ENCODE data around the gene FGF14. TPM values are rescaled to one million over a fixed set of nuclear protein-coding genes. Genes with fewer than 3 reads are reported as not detected.

FGF14 gene
- polyA plus RNA-seq, 1 donor (not counting 4 experiments of a cell fraction or from before 2014, with no cell fraction given) = 0.09 TPM

DNA sequence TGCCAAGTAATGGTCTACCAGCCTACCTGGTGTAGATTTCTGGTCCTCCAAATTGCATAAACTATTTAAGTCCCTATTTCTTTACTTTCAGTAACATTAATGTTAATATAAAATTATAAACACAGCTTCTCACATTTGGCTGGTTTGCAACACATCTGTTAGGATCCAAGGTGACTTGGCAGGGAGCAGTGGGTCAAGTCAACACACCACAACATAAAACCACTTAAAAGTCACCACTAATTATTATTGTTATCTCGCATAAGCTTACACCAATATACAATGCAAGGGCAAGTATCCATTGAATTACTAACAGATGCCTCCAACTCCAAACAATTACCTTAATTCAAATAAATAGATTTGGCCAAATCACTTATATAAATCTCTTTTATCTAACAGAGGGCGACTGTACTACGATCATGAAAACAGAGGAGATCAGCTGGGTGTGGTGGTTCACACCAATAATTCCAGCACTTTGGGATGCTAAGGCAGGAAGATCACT lies 74.7 kb downstream of the FGF14 start:
- no peak overlapping the region for H3K27ac ChIP-seq (ENCODE audit: control insufficient read depth, insufficient read depth, low read length)
- H3K4me3 ChIP-seq (ENCODE audit: control insufficient read depth in 2 of 3, extremely low read depth in 1 of 3, insufficient read depth in 2 of 3, low read depth in 1 of 3, low read length in 3 of 3) = no peak overlapping the region
- H4K20me1 ChIP-seq (ENCODE audit: control insufficient read depth, extremely low read depth, insufficient read depth, low read length) = no peaks in the 10 kb centered on the region
- no peaks in the 10 kb centered on the region for H3K79me2 ChIP-seq (ENCODE audit: control insufficient read depth, insufficient read depth, low read length)
- H2AFZ ChIP-seq (ENCODE audit: control insufficient read depth, low read length) = no peak overlapping the region
- dilution Hi-C loops (cut with MboI; ENCODE audit: extremely low pct_ligation_motif_present, low sequenced_read_pairs) = no loop called here
- TF ChIP-seq, protein P1, sequence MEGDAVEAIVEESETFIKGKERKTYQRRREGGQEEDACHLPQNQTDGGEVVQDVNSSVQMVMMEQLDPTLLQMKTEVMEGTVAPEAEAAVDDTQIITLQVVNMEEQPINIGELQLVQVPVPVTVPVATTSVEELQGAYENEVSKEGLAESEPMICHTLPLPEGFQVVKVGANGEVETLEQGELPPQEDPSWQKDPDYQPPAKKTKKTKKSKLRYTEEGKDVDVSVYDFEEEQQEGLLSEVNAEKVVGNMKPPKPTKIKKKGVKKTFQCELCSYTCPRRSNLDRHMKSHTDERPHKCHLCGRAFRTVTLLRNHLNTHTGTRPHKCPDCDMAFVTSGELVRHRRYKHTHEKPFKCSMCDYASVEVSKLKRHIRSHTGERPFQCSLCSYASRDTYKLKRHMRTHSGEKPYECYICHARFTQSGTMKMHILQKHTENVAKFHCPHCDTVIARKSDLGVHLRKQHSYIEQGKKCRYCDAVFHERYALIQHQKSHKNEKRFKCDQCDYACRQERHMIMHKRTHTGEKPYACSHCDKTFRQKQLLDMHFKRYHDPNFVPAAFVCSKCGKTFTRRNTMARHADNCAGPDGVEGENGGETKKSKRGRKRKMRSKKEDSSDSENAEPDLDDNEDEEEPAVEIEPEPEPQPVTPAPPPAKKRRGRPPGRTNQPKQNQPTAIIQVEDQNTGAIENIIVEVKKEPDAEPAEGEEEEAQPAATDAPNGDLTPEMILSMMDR (optimal IDR thresholded peaks at IDR 0.05 in 1 of 3, IDR thresholded peaks at IDR 0.05 in 1 of 3, conservative IDR thresholded peaks at IDR 0.05 in 1 of 3; ENCODE audit: extremely low read depth in 1 of 3, insufficient read depth in 2 of 3, low read length in 3 of 3) = no peak
- TF ChIP-seq EZH2 (IDR thresholded peaks at IDR 0.05; ENCODE audit: low read length) = no peak
- H3K9me3 ChIP-seq (ENCODE audit: control insufficient read depth, low read depth, low read length) = no peaks in the 10 kb centered on the region
- H3K27me3 ChIP-seq (ENCODE audit: control insufficient read depth, extremely low read depth, insufficient read depth, low read length) = no peaks in the 10 kb centered on the region
- no peaks in the 10 kb centered on the region for H3K9me1 ChIP-seq (ENCODE audit: control insufficient read depth, extremely low read depth, insufficient read depth, low read length)
- no peaks in the 10 kb centered on the region for H3K36me3 ChIP-seq (ENCODE audit: control insufficient read depth in 2 of 2, extremely low read depth in 1 of 2, insufficient read depth in 2 of 2, low read length in 2 of 2)
- no peaks in the 10 kb centered on the region for H3K4me1 ChIP-seq (ENCODE audit: control insufficient read depth, extremely low read depth, insufficient read depth, low read length)
- DNase-seq (ENCODE audit: low read depth, low spot score) = no peak
- H3K9ac ChIP-seq (ENCODE audit: control insufficient read depth, extremely low read depth, insufficient read depth, low read length) = no peak overlapping the region
- H3K4me2 ChIP-seq (ENCODE audit: control insufficient read depth, extremely low read depth, insufficient read depth, low read depth, low read length) = no peak overlapping the region
- no peak for FAIRE-seq

DNA sequence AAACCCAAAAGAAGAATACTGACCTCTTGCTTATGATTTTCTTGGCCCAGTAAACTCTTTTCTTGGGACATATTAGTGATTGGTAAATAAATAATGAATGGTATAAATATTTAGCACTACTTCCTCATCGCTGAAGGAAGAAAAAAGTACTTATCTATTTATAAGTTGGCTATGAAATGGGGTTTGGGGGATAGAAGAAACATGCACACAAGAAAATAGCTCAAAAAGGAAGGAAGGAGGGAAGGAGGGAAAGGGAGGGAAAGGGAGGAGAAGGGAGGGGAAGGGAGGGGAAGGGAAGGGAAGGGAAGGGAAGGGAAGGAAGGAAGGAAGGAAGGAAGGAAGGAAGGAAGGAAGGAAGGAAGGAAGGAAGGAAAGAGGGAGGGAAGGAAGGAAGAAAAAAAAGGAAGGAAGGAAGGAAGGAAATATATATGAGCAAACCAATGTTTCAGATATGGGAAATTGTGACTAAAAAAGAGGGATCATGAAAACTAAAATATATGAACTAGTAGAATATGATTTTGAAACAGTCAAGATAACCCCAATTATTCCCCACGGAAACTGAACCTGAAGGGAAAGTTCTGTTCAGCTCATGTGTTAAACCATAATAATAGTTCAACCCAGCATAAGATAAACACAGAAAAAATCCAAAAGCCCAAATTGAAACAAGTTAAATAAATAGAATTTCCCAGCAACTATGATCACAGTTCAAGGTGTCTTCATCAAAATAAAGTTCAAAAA lies 75.3 kb downstream of the FGF14 start:
- no peaks in the 10 kb centered on the region for H3K9me3 ChIP-seq (ENCODE audit: control insufficient read depth, low read depth, low read length)
- H3K9me1 ChIP-seq (ENCODE audit: control insufficient read depth, extremely low read depth, insufficient read depth, low read length) = no peaks in the 10 kb centered on the region
- no peaks in the 10 kb centered on the region for H3K79me2 ChIP-seq (ENCODE audit: control insufficient read depth, insufficient read depth, low read length)
- H3K4me1 ChIP-seq (ENCODE audit: control insufficient read depth, extremely low read depth, insufficient read depth, low read length) = no peaks in the 10 kb centered on the region
- no peak for DNase-seq (ENCODE audit: low read depth, low spot score)
- no peak overlapping the region for H3K4me2 ChIP-seq (ENCODE audit: control insufficient read depth, extremely low read depth, insufficient read depth, low read depth, low read length)
- dilution Hi-C loops (cut with MboI; ENCODE audit: extremely low pct_ligation_motif_present, low sequenced_read_pairs) = no loop called here
- H2AFZ ChIP-seq (ENCODE audit: control insufficient read depth, low read length) = no peak overlapping the region
- H3K27ac ChIP-seq (ENCODE audit: control insufficient read depth, insufficient read depth, low read length) = no peak overlapping the region
- no peaks in the 10 kb centered on the region for H3K27me3 ChIP-seq (ENCODE audit: control insufficient read depth, extremely low read depth, insufficient read depth, low read length)
- H4K20me1 ChIP-seq (ENCODE audit: control insufficient read depth, extremely low read depth, insufficient read depth, low read length) = no peaks in the 10 kb centered on the region
- FAIRE-seq = no peak
- H3K9ac ChIP-seq (ENCODE audit: control insufficient read depth, extremely low read depth, insufficient read depth, low read length) = no peak overlapping the region
- no peaks in the 10 kb centered on the region for H3K36me3 ChIP-seq (ENCODE audit: control insufficient read depth in 2 of 2, extremely low read depth in 1 of 2, insufficient read depth in 2 of 2, low read length in 2 of 2)
- H3K4me3 ChIP-seq (ENCODE audit: control insufficient read depth in 2 of 3, extremely low read depth in 1 of 3, insufficient read depth in 2 of 3, low read depth in 1 of 3, low read length in 3 of 3) = no peak overlapping the region
- no peak for TF ChIP-seq EZH2 (IDR thresholded peaks at IDR 0.05; ENCODE audit: low read length)
- TF ChIP-seq, protein P1 (optimal IDR thresholded peaks at IDR 0.05 in 1 of 3, IDR thresholded peaks at IDR 0.05 in 1 of 3, conservative IDR thresholded peaks at IDR 0.05 in 1 of 3; ENCODE audit: extremely low read depth in 1 of 3, insufficient read depth in 2 of 3, low read length in 3 of 3) = no peak

All from keratinocyte (primary cell).